HG02588 (cell line): ENCODE measurements around the gene NINL.
"Not testable (repeated sequence)": the region's sequence is repeated elsewhere in the genome, so short reads cannot be mapped to it uniquely, and the experiment has no call there.

ENCODE experiments used
- ATAC-seq: cut with Tn5 transposase; IDR thresholded peaks from one replicate; pipeline ENCODE4 v1.9.1; 2021; ENCODE audit warnings: mild to moderate bottlenecking, moderate library complexity; ENCODE audit not compliant: unreplicated experiment

Gene NINL

GRCh38 chr20:25561771-25562170 lies 23.6 kb downstream of the NINL start:
- ATAC-seq, result not testable (repeated sequence)

- ATAC-seq, result no peak
Measured at GRCh38 chr20:25553819-25554296, 31.5 kb downstream of the NINL start.

- no peak for ATAC-seq
Measured at GRCh38 chr20:25552977-25553376, 32.4 kb downstream of the NINL start.

GRCh38 chr20:25551413-25552215 lies 33.7 kb downstream of the NINL start:
- no peak for ATAC-seq

- not testable (repeated sequence) for ATAC-seq
Measured at GRCh38 chr20:25550645-25551337, 34.5 kb downstream of the NINL start.

GRCh38 chr20:25549843-25550477 lies 35.4 kb downstream of the NINL start:
- ATAC-seq, result no peak

- no peak for ATAC-seq
Measured at GRCh38 chr20:25549172-25549773, 36.1 kb downstream of the NINL start.

GRCh38 chr20:25548613-25549086 lies 36.7 kb downstream of the NINL start:
- no peak for ATAC-seq

- ATAC-seq, result no peak
Measured at GRCh38 chr20:25547999-25548398, 37.3 kb downstream of the NINL start.

- ATAC-seq, result no peak
Measured at GRCh38 chr20:25547063-25547462, 38.3 kb downstream of the NINL start.

GRCh38 chr20:25546048-25546447 lies 39.3 kb downstream of the NINL start:
- ATAC-seq, result no peak

- no peak for ATAC-seq
Measured at GRCh38 chr20:25545171-25545570, 40.2 kb downstream of the NINL start.

- no peak for ATAC-seq
Measured at GRCh38 chr20:25544734-25545133, 40.6 kb downstream of the NINL start.

GRCh38 chr20:25544311-25544710 lies 41.0 kb downstream of the NINL start:
- ATAC-seq, result no peak

- no peak for ATAC-seq
Measured at GRCh38 chr20:25543068-25543467, 42.3 kb downstream of the NINL start.

GRCh38 chr20:25541676-25542075 lies 43.7 kb downstream of the NINL start:
- no peak for ATAC-seq

- ATAC-seq, result no peak
Measured at GRCh38 chr20:25539742-25540672, 45.3 kb downstream of the NINL start.

- no peak for ATAC-seq
Measured at GRCh38 chr20:25538838-25539665, 46.3 kb downstream of the NINL start.

- ATAC-seq, result no peak
Measured at GRCh38 chr20:25537890-25538289, 47.4 kb downstream of the NINL start.
